LHCN-M2 (cell line): ENCODE measurements around the gene TM4SF4. TPM values are rescaled to one million over a fixed set of nuclear protein-coding genes. Genes with fewer than 3 reads are reported as not detected.

Experiments
- DNase-seq: peaks from one replicate; pipeline ENCODE4 v3.0.0-alpha.2; 2012; ENCODE audit warnings: low read depth
- total RNA-seq: library from RNA; depleted of rRNA; stranded (reverse); fragments of >200 nt; gene quantifications from 2 replicates; pipeline ENCODE4 v1.2.3, GENCODE V29; 2014; rRNA removed

The TM4SF4 gene
- total RNA-seq, 1 experiment from 2014 or later, result 0.17 TPM

DNA sequence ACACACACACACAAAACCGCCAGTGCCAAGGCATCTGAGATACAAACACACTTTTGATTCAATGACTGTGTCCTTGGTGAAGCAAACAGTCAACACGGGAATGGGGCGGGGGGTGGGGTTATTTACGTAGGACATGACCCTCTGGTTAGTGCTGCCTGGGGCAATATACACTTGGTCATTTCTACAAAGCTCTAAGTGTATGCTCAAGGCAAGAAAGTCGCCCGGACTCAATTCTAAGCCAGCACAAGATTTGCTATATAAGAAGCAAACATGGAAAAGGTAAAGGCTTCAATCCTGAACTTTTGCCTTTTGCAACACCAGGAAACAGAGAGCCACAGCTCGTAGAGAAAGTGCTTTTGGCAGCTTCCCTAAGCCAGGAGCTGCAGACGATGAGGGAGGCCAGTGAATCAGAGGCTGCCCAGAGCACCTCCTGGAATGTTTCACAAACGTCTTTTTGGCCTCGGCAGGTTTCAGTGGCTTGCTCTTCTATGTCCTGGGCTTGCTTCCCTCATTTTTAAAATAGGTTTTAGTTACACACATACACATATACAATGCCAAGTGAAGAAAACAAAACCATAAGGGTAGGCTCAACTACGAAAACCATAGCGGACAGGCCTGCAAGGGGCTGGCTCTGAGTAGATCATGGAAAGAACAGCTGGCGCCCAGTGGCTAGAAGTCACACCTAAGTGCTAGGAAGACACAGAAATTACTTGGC is 73.6 kb downstream of the TM4SF4 start:
- peak; percentile 66 for DNase-seq

DNA sequence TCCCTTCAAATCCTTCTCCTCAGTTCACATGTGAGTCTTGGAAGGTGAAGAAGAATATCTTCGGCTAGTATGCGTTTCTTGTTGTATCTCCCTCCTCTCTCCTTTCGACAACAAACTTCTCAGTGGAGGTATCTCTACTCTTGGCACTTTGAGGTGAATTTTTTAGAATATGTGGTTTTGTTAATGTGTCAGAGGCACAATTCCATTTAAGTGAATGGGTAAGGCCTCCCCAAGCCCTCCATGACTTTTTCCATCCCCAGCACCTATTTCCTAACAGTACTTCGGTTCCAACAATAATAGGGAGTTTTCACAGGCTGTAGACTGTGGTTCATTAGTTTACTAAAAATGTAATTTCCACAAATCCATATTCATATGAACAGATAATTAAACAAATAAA is 74.2 kb downstream of the TM4SF4 start:
- no peak for DNase-seq

DNA sequence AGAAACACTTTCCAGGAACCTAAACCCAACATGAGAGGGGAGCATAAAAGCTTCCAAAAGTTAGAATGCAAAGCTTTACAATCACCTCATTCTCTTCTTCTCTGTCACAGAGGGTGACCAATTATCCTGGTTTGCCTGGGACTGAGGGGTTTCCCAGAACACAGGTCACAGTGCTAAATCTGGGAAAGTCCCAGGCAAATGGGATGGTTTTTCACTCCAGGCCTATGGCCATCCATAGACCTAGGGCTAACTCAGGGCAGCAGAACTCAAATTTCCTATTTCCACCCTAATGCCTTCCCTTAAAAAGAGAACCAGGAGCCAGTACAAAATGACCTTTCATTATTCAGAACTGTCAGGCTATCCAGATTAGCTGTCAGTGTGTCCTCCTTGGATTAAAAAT is 77.0 kb downstream of the TM4SF4 start:
- DNase-seq, result no peak

DNA sequence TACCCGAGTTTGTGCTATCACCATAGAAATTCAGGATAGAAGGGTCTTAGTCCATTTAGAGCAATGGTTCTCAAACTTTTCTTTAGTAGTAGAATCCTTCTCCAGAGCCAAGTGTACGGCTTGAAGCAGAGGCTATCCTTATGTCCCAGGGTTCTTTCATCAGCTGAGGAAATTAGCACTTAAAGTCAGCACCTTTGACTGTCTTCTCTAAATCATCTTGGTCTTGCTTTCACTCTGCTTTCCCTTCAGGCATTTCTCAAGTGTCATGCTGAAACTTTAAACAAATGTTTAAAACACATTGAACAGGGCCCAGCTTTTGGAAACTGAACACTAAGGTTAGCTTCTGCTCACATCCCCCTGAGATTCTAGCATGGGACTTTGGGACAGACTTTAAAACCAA is 78.2 kb downstream of the TM4SF4 start:
- no peak for DNase-seq

Other genes with a start within 250 kb of the TM4SF4 start
- gene TM4SF18, start 141.1 kb upstream of the TM4SF4 start, total RNA-seq, result 3.0 and 5.2 TPM in 2 replicates
- 405 and 503 TPM in 2 replicates for gene TM4SF1, start 97.0 kb upstream of the TM4SF4 start, total RNA-seq
- 59.1 and 73.5 TPM in 2 replicates for gene WWTR1, start 183.3 kb downstream of the TM4SF4 start, total RNA-seq